ENCODE measurements around the gene CRISPLD2. TPM values are rescaled to one million over a fixed set of nuclear protein-coding genes. Genes with fewer than 3 reads are reported as not detected.

The CRISPLD2 gene
- total and polyA plus RNA-seq, 9 of the 15 experiments (the other 6 are each of a cell fraction or from before 2014, with no cell fraction given), result 0.03 to 0.24 (median 0.04) TPM; not detected in 4

DNA sequence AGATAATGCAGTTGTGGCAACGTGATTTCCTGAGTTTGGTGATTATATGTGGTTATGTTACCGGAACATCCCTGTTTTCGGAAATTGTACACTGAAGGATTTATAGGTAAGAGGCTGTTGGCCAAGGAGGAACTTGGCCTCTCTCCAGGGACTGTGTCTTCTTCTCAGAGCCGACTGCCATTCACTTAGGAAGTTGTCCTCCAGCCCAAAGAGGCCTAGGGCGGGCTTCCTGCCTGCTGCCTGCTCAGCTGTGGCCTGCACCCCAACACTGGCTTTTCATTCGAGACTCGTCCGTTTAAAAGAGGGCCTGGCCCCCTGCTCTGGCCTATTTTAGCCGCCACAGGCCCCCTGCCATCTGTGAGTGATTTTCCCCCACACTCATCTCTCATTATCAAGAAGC is 127.2 kb downstream of the CRISPLD2 start (continued):
- TF ChIP-seq, protein P1, sequence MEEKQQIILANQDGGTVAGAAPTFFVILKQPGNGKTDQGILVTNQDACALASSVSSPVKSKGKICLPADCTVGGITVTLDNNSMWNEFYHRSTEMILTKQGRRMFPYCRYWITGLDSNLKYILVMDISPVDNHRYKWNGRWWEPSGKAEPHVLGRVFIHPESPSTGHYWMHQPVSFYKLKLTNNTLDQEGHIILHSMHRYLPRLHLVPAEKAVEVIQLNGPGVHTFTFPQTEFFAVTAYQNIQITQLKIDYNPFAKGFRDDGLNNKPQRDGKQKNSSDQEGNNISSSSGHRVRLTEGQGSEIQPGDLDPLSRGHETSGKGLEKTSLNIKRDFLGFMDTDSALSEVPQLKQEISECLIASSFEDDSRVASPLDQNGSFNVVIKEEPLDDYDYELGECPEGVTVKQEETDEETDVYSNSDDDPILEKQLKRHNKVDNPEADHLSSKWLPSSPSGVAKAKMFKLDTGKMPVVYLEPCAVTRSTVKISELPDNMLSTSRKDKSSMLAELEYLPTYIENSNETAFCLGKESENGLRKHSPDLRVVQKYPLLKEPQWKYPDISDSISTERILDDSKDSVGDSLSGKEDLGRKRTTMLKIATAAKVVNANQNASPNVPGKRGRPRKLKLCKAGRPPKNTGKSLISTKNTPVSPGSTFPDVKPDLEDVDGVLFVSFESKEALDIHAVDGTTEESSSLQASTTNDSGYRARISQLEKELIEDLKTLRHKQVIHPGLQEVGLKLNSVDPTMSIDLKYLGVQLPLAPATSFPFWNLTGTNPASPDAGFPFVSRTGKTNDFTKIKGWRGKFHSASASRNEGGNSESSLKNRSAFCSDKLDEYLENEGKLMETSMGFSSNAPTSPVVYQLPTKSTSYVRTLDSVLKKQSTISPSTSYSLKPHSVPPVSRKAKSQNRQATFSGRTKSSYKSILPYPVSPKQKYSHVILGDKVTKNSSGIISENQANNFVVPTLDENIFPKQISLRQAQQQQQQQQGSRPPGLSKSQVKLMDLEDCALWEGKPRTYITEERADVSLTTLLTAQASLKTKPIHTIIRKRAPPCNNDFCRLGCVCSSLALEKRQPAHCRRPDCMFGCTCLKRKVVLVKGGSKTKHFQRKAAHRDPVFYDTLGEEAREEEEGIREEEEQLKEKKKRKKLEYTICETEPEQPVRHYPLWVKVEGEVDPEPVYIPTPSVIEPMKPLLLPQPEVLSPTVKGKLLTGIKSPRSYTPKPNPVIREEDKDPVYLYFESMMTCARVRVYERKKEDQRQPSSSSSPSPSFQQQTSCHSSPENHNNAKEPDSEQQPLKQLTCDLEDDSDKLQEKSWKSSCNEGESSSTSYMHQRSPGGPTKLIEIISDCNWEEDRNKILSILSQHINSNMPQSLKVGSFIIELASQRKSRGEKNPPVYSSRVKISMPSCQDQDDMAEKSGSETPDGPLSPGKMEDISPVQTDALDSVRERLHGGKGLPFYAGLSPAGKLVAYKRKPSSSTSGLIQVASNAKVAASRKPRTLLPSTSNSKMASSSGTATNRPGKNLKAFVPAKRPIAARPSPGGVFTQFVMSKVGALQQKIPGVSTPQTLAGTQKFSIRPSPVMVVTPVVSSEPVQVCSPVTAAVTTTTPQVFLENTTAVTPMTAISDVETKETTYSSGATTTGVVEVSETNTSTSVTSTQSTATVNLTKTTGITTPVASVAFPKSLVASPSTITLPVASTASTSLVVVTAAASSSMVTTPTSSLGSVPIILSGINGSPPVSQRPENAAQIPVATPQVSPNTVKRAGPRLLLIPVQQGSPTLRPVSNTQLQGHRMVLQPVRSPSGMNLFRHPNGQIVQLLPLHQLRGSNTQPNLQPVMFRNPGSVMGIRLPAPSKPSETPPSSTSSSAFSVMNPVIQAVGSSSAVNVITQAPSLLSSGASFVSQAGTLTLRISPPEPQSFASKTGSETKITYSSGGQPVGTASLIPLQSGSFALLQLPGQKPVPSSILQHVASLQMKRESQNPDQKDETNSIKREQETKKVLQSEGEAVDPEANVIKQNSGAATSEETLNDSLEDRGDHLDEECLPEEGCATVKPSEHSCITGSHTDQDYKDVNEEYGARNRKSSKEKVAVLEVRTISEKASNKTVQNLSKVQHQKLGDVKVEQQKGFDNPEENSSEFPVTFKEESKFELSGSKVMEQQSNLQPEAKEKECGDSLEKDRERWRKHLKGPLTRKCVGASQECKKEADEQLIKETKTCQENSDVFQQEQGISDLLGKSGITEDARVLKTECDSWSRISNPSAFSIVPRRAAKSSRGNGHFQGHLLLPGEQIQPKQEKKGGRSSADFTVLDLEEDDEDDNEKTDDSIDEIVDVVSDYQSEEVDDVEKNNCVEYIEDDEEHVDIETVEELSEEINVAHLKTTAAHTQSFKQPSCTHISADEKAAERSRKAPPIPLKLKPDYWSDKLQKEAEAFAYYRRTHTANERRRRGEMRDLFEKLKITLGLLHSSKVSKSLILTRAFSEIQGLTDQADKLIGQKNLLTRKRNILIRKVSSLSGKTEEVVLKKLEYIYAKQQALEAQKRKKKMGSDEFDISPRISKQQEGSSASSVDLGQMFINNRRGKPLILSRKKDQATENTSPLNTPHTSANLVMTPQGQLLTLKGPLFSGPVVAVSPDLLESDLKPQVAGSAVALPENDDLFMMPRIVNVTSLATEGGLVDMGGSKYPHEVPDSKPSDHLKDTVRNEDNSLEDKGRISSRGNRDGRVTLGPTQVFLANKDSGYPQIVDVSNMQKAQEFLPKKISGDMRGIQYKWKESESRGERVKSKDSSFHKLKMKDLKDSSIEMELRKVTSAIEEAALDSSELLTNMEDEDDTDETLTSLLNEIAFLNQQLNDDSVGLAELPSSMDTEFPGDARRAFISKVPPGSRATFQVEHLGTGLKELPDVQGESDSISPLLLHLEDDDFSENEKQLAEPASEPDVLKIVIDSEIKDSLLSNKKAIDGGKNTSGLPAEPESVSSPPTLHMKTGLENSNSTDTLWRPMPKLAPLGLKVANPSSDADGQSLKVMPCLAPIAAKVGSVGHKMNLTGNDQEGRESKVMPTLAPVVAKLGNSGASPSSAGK (IDR thresholded peaks at IDR 0.05), result peak; percentile 66; the same call in 1 of the 2 replicates
- peak; percentile 74 for TF ChIP-seq L3MBTL2 (IDR thresholded peaks at IDR 0.05)
- TF ChIP-seq ZNF644 (tag; IDR thresholded peaks at IDR 0.05; ENCODE audit: low read depth), result no peak
- TF ChIP-seq, protein P2, sequence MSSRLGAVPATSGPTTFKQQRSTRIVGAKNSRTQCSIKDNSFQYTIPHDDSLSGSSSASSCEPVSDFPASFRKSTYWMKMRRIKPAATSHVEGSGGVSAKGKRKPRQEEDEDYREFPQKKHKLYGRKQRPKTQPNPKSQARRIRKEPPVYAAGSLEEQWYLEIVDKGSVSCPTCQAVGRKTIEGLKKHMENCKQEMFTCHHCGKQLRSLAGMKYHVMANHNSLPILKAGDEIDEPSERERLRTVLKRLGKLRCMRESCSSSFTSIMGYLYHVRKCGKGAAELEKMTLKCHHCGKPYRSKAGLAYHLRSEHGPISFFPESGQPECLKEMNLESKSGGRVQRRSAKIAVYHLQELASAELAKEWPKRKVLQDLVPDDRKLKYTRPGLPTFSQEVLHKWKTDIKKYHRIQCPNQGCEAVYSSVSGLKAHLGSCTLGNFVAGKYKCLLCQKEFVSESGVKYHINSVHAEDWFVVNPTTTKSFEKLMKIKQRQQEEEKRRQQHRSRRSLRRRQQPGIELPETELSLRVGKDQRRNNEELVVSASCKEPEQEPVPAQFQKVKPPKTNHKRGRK (tag; IDR thresholded peaks at IDR 0.05), result no peak
- TF ChIP-seq CTBP1 (IDR thresholded peaks at IDR 0.05; ENCODE audit: borderline replicate concordance), result peak; percentile 49; the same call in 1 of the 2 replicates
